ENCODE measurements around the gene VANGL1.

The VANGL1 gene

DNA sequence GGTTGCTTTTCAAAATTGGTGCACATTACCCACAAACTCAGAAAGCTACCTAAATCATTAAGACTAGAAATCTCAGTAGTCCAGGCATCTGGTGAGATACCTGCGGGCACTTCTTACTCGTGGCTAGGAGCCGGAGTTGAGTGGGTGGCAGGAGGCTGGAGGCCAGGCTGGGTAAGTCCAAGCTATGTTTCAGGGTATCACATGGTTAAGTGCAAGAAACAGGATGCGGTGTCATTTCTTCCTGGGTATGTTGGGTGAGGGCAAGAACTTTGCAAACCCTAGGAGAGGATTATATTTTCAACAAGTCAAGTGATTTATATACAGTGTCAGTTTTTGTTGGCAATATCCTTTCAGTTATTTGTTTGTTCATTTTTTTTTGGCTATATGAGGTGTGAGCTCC lies 41.0 kb downstream of the VANGL1 start:
- TF ChIP-seq POLR2AphosphoS5 (IDR thresholded peaks at IDR 0.05; ENCODE audit: low read depth) (no peak), GABPA (IDR thresholded peaks at IDR 0.05; ENCODE audit: low read depth) (no peak), SPI1 (IDR thresholded peaks at IDR 0.05; ENCODE audit: borderline replicate concordance, low read depth) (no peak)
- TF ChIP-seq, protein P1, sequence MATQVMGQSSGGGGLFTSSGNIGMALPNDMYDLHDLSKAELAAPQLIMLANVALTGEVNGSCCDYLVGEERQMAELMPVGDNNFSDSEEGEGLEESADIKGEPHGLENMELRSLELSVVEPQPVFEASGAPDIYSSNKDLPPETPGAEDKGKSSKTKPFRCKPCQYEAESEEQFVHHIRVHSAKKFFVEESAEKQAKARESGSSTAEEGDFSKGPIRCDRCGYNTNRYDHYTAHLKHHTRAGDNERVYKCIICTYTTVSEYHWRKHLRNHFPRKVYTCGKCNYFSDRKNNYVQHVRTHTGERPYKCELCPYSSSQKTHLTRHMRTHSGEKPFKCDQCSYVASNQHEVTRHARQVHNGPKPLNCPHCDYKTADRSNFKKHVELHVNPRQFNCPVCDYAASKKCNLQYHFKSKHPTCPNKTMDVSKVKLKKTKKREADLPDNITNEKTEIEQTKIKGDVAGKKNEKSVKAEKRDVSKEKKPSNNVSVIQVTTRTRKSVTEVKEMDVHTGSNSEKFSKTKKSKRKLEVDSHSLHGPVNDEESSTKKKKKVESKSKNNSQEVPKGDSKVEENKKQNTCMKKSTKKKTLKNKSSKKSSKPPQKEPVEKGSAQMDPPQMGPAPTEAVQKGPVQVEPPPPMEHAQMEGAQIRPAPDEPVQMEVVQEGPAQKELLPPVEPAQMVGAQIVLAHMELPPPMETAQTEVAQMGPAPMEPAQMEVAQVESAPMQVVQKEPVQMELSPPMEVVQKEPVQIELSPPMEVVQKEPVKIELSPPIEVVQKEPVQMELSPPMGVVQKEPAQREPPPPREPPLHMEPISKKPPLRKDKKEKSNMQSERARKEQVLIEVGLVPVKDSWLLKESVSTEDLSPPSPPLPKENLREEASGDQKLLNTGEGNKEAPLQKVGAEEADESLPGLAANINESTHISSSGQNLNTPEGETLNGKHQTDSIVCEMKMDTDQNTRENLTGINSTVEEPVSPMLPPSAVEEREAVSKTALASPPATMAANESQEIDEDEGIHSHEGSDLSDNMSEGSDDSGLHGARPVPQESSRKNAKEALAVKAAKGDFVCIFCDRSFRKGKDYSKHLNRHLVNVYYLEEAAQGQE (IDR thresholded peaks at IDR 0.05; ENCODE audit: insufficient replicate concordance, low read depth), result no peak
- TF ChIP-seq, protein P2, sequence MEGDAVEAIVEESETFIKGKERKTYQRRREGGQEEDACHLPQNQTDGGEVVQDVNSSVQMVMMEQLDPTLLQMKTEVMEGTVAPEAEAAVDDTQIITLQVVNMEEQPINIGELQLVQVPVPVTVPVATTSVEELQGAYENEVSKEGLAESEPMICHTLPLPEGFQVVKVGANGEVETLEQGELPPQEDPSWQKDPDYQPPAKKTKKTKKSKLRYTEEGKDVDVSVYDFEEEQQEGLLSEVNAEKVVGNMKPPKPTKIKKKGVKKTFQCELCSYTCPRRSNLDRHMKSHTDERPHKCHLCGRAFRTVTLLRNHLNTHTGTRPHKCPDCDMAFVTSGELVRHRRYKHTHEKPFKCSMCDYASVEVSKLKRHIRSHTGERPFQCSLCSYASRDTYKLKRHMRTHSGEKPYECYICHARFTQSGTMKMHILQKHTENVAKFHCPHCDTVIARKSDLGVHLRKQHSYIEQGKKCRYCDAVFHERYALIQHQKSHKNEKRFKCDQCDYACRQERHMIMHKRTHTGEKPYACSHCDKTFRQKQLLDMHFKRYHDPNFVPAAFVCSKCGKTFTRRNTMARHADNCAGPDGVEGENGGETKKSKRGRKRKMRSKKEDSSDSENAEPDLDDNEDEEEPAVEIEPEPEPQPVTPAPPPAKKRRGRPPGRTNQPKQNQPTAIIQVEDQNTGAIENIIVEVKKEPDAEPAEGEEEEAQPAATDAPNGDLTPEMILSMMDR (IDR thresholded peaks at IDR 0.05; ENCODE audit: insufficient read depth, low read length), result no peak
- Histone ChIP-seq H3K4me3 (replicated peaks; ENCODE audit: insufficient read depth, low read length) (no peak overlapping the region), H3K27ac (replicated peaks) (no peak overlapping the region), H3K27me3 (ENCODE audit: insufficient read depth, poor library complexity, severe bottlenecking) (no peaks in the 10 kb centered on the region)
- DNase-seq (ENCODE audit: low read depth in 1 of 2, low spot score in 1 of 2), result no peak

DNA sequence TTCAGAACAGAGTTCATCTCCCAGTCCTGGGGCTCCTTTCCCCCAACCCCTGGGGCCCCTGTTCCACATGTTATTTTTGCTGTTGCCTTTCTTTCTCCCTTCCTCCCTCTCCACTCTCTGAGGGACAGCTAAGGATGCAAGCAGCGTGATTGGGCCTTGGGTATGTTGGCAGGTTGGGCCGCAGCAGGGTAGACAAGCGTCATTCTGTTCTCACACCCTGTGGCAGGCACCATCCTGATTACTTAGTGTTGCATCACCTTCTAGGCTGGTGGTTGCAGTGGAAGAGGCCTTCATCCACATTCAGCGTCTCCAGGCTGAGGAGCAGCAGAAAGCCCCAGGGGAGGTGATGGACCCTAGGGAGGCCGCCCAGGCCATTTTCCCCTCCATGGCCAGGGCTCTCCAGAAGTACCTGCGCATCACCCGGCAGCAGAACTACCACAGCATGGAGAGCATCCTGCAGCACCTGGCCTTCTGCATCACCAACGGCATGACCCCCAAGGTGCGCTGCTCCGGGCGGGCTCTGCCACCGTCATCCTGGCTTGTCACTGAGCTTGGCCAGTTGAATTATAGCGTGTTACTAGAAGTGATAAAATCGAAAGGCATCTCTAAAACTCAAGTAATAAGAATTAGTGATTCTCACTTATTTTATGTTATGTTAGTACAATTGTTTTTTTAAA lies 43.4 kb downstream of the VANGL1 start:
- DNase-seq (ENCODE audit: low read depth in 1 of 2, low spot score in 1 of 2), result no peak
- H3K4me3 ChIP-seq (replicated peaks; ENCODE audit: insufficient read depth, low read length), result no peak overlapping the region
- TF ChIP-seq POLR2AphosphoS5 (IDR thresholded peaks at IDR 0.05; ENCODE audit: low read depth) (no peak), GABPA (IDR thresholded peaks at IDR 0.05; ENCODE audit: low read depth) (no peak), SPI1 (IDR thresholded peaks at IDR 0.05; ENCODE audit: borderline replicate concordance, low read depth) (no peak)
- TF ChIP-seq, protein P1 (IDR thresholded peaks at IDR 0.05; ENCODE audit: insufficient replicate concordance, low read depth), result no peak
- no peak overlapping the region for H3K27ac ChIP-seq (replicated peaks)
- no peaks in the 10 kb centered on the region for H3K27me3 ChIP-seq (ENCODE audit: insufficient read depth, poor library complexity, severe bottlenecking)

DNA sequence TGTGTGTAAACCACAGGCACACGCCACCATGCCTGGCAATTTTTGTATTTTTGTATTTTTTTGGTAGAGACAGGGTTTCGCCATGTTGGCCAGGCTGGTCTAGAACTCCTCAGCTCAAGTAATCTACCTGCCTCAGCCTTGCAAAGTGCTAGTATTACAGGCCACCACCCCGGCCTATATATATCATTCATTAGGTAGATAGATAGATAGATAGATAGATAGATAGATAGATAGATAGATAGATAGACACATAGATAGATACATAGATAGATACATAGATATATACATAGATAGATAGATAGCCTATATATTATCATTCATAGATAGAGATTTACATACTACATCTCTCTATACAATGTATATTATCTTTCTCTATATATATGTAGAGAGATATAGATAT lies 46.0 kb downstream of the VANGL1 start:
- Histone ChIP-seq H3K27ac (replicated peaks) (no peak overlapping the region), H3K4me3 (replicated peaks; ENCODE audit: insufficient read depth, low read length) (no peak overlapping the region), H3K27me3 (ENCODE audit: insufficient read depth, poor library complexity, severe bottlenecking) (no peaks in the 10 kb centered on the region)
- DNase-seq (ENCODE audit: low read depth in 1 of 2, low spot score in 1 of 2), result no peak
- no peak for TF ChIP-seq POLR2AphosphoS5 (IDR thresholded peaks at IDR 0.05; ENCODE audit: low read depth)
- TF ChIP-seq, protein P2 (IDR thresholded peaks at IDR 0.05; ENCODE audit: insufficient read depth, low read length), result no peak

DNA sequence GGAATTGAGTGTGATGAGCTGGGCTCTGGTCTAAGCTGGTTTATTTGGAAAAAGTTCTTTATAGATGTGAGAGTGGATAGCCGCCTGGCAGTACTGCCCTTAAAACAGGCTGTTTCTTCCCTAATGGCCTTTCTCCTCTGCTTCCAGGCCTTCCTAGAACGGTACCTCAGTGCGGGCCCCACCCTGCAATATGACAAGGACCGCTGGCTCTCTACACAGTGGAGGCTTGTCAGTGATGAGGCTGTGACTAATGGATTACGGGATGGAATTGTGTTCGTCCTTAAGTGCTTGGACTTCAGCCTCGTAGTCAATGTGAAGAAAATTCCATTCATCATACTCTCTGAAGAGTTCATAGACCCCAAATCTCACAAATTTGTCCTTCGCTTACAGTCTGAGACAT lies 49.2 kb downstream of the VANGL1 start:
- DNase-seq (ENCODE audit: low read depth in 1 of 2, low spot score in 1 of 2), result no peak
- Histone ChIP-seq H3K27me3 (ENCODE audit: insufficient read depth, poor library complexity, severe bottlenecking) (no peaks in the 10 kb centered on the region), H3K27ac (replicated peaks) (no peak overlapping the region), H3K4me3 (replicated peaks; ENCODE audit: insufficient read depth, low read length) (no peak overlapping the region)
- TF ChIP-seq SPI1 (IDR thresholded peaks at IDR 0.05; ENCODE audit: borderline replicate concordance, low read depth) (no peak), POLR2AphosphoS5 (IDR thresholded peaks at IDR 0.05; ENCODE audit: low read depth) (no peak), GABPA (IDR thresholded peaks at IDR 0.05; ENCODE audit: low read depth) (no peak)
- TF ChIP-seq, protein P1 (IDR thresholded peaks at IDR 0.05; ENCODE audit: insufficient replicate concordance, low read depth), result no peak
- TF ChIP-seq, protein P2 (IDR thresholded peaks at IDR 0.05; ENCODE audit: insufficient read depth, low read length), result no peak
